VCaP (cell line): Measurements from ENCODE around the gene FAM131C.
A peak's percentile ranks its signal among the peaks of the same experiment; 100 is the strongest.
"Not testable (repeated sequence)": the region's sequence is repeated elsewhere in the genome, so short reads cannot be mapped to it uniquely, and the experiment has no call there.

Experiments
- H3K27ac ChIP-seq: fragments of 450-650 bp; 2 replicates; pipeline ENCODE4 v1.5.1; 2017
- CTCF ChIP-seq: fragments of 450-650 bp; conservative IDR thresholded peaks from 2 replicates; pipeline ENCODE4 v1.5.1; 2017; ENCODE audit warnings: mild to moderate bottlenecking, moderate library complexity

The FAM131C gene

GRCh38 chr1:16053781-16054502 lies 19.5 kb downstream of the FAM131C start:
- H3K27ac ChIP-seq, result no peak overlapping the region
- TF ChIP-seq CTCF, result no peak

- H3K27ac ChIP-seq, result not testable (repeated sequence)
Observed at GRCh38 chr1:16051949-16052348, 21.5 kb downstream of the FAM131C start.

GRCh38 chr1:16051039-16051438 lies 22.4 kb downstream of the FAM131C start:
- H3K27ac ChIP-seq, result no peak overlapping the region
- no peak for TF ChIP-seq CTCF

GRCh38 chr1:16050328-16050727 lies 23.1 kb downstream of the FAM131C start:
- H3K27ac ChIP-seq, result no peak overlapping the region
- no peak for TF ChIP-seq CTCF

- 0 out of 2 replicates have a peak, but pooled peaks have one; percentile 6 for TF ChIP-seq CTCF
- peak overlapping the region; percentile 43; the same call in 1 of the 2 replicates for H3K27ac ChIP-seq
Observed at GRCh38 chr1:16048573-16049189, 24.8 kb downstream of the FAM131C start.

- TF ChIP-seq CTCF, result no peak
Observed at GRCh38 chr1:16047791-16048475, 25.5 kb downstream of the FAM131C start.

GRCh38 chr1:16046842-16047241 lies 26.6 kb downstream of the FAM131C start:
- H3K27ac ChIP-seq, result no peak overlapping the region
- TF ChIP-seq CTCF, result no peak

More at GRCh38 chr1:16047791-16048475, 25.5 kb downstream of the FAM131C start:
- no peak overlapping the region for H3K27ac ChIP-seq
